Loucy (cell line): ENCODE data around the gene ARHGAP10.

Source experiments
- H2AFZ ChIP-seq: fragments of 200-600 bp; sonication (generic); 2 replicates; pipeline ENCODE4 v1.6.0; 2016; ENCODE audit warnings: antibody characterized with exemption, mild to moderate bottlenecking, low read length, moderate library complexity
- H3F3A ChIP-seq: fragments of 200-600 bp; 2 replicates; pipeline ENCODE4 v1.6.0; 2016; ENCODE audit warnings: antibody characterized with exemption, low read depth, mild to moderate bottlenecking
- H3K27me3 ChIP-seq: fragments of 200-600 bp; sonication (generic); 2 replicates; pipeline ENCODE4 v1.6.1; 2014; ENCODE audit warnings: low read length, mild to moderate bottlenecking; ENCODE audit not compliant: insufficient read depth, poor library complexity, severe bottlenecking
- H3K36me3 ChIP-seq: fragments of 200-600 bp; sonication (generic); 2 replicates; pipeline ENCODE4 v1.6.1; 2016; ENCODE audit warnings: low read length; ENCODE audit not compliant: insufficient read depth
- H3K4me1 ChIP-seq: fragments of 200-600 bp; sonication (generic); 2 replicates; pipeline ENCODE4 v1.5.1; 2014; ENCODE audit warnings: low read length, mild to moderate bottlenecking; ENCODE audit not compliant: insufficient read depth, poor library complexity, severe bottlenecking
- H3K4me2 ChIP-seq: fragments of 200-600 bp; sonication (generic); 2 replicates; pipeline ENCODE4 v1.6.0; 2014; ENCODE audit warnings: antibody characterized with exemption, low read length, low read depth, mild to moderate bottlenecking; ENCODE audit not compliant: poor library complexity, severe bottlenecking
- H3K4me3 ChIP-seq: fragments of 200-600 bp; sonication (generic); 2 replicates; pipeline ENCODE4 v1.5.1; 2014; ENCODE audit warnings: low read length, mild to moderate bottlenecking, mixed read lengths; ENCODE audit not compliant: poor library complexity, severe bottlenecking
- H3K79me2 ChIP-seq: fragments of 200-600 bp; sonication (generic); 2 replicates; pipeline ENCODE4 v1.6.1; 2014; ENCODE audit warnings: low read length; ENCODE audit not compliant: insufficient read depth
- H3K9ac ChIP-seq: fragments of 200-600 bp; sonication (generic); 2 replicates; pipeline ENCODE4 v1.6.0; 2014; ENCODE audit warnings: mild to moderate bottlenecking, low read depth, low read length, moderate library complexity; ENCODE audit not compliant: poor library complexity, severe bottlenecking
- H3K9me2 ChIP-seq: fragments of 200-600 bp; sonication (generic); replicated peaks from 2 replicates; pipeline ENCODE4 v1.6.1; 2016; ENCODE audit warnings: low read depth, low read length, mixed read lengths
- H3K9me3 ChIP-seq: fragments of 200-600 bp; sonication (generic); 2 replicates; pipeline ENCODE4 v1.6.1; 2014; ENCODE audit warnings: mild to moderate bottlenecking, antibody characterized with exemption, low read length, low read depth; ENCODE audit not compliant: insufficient read depth
- H4K20me1 ChIP-seq: fragments of 200-600 bp; sonication (generic); 2 replicates; pipeline ENCODE4 v1.6.0; 2014; ENCODE audit warnings: antibody characterized with exemption, low read length, mild to moderate bottlenecking; ENCODE audit not compliant: insufficient read depth, poor library complexity, severe bottlenecking
- CTCF ChIP-seq: fragments of 200-600 bp; sonication (generic); conservative IDR thresholded peaks from 2 replicates; pipeline ENCODE4 v1.5.1; 2014; ENCODE audit warnings: mild to moderate bottlenecking, antibody characterized with exemption, low read length
- EZH2phosphoT487 ChIP-seq: fragments of 200-600 bp; IDR thresholded peaks from 2 replicates; pipeline ENCODE4 v1.6.1; 2018; ENCODE audit warnings: antibody characterized with exemption, mild to moderate bottlenecking, moderate library complexity, borderline replicate concordance

Gene ARHGAP10

GRCh38 chr4:147891476-147892115, 159.7 kb downstream of the ARHGAP10 start:
- no peak overlapping the region for H3K4me2 ChIP-seq
- H3K4me3 ChIP-seq = no peak overlapping the region
- TF ChIP-seq CTCF = no peak
- no peak for TF ChIP-seq EZH2phosphoT487
- H3K9me3 ChIP-seq = 0 out of 2 replicates have a peak, but pooled peaks cover 7% of the 10 kb centered on the region
- H3K9ac ChIP-seq = no peak overlapping the region
- H3F3A ChIP-seq = no peaks in the 10 kb centered on the region
- H3K36me3 ChIP-seq = no peaks in the 10 kb centered on the region
- H3K4me1 ChIP-seq = no peaks in the 10 kb centered on the region
- H2AFZ ChIP-seq = no peak overlapping the region
- no peaks in the 10 kb centered on the region for H4K20me1 ChIP-seq
- H3K79me2 ChIP-seq = no peaks in the 10 kb centered on the region
- H3K9me2 ChIP-seq = no peaks in the 10 kb centered on the region
- H3K27me3 ChIP-seq = no peaks in the 10 kb centered on the region

- H2AFZ ChIP-seq = no peak overlapping the region
- H3F3A ChIP-seq = no peaks in the 10 kb centered on the region
- H3K9me2 ChIP-seq = no peaks in the 10 kb centered on the region
- no peak overlapping the region for H3K9ac ChIP-seq
- no peaks in the 10 kb centered on the region for H4K20me1 ChIP-seq
- H3K4me2 ChIP-seq = no peak overlapping the region
- H3K4me3 ChIP-seq = no peak overlapping the region
- TF ChIP-seq EZH2phosphoT487 (no peak), CTCF (no peak)
- peaks cover 10% of the 10 kb centered on the region; the same call in 1 of the 2 replicates for H3K36me3 ChIP-seq
- no peaks in the 10 kb centered on the region for H3K27me3 ChIP-seq
- no peaks in the 10 kb centered on the region for H3K4me1 ChIP-seq
- peaks cover 8% of the 10 kb centered on the region; the same call in 1 of the 2 replicates for H3K9me3 ChIP-seq
- no peaks in the 10 kb centered on the region for H3K79me2 ChIP-seq
These were observed 167.6 kb downstream of the ARHGAP10 start for GRCh38 chr4:147899512-147899911.

GRCh38 chr4:147901388-147901787, 169.5 kb downstream of the ARHGAP10 start:
- H3F3A ChIP-seq = no peaks in the 10 kb centered on the region
- no peaks in the 10 kb centered on the region for H3K79me2 ChIP-seq
- no peaks in the 10 kb centered on the region for H4K20me1 ChIP-seq
- H3K36me3 ChIP-seq = peaks cover 10% of the 10 kb centered on the region; the same call in 1 of the 2 replicates
- TF ChIP-seq CTCF (no peak), EZH2phosphoT487 (no peak)
- H3K9me2 ChIP-seq = no peaks in the 10 kb centered on the region
- H3K9ac ChIP-seq = no peak overlapping the region
- no peak overlapping the region for H3K4me3 ChIP-seq
- no peaks in the 10 kb centered on the region for H3K27me3 ChIP-seq
- H3K4me1 ChIP-seq = no peaks in the 10 kb centered on the region
- H3K9me3 ChIP-seq = peaks cover 6% of the 10 kb centered on the region; the same call in 1 of the 2 replicates
- no peak overlapping the region for H2AFZ ChIP-seq
- H3K4me2 ChIP-seq = no peak overlapping the region
